Measurements from ENCODE around the gene ANKS3. TPM values are rescaled to one million over a fixed set of nuclear protein-coding genes. Genes with fewer than 3 reads are reported as not detected.

The ANKS3 gene
- total RNA-seq, 1 experiment from 2014 or later, result 25.5 TPM

DNA sequence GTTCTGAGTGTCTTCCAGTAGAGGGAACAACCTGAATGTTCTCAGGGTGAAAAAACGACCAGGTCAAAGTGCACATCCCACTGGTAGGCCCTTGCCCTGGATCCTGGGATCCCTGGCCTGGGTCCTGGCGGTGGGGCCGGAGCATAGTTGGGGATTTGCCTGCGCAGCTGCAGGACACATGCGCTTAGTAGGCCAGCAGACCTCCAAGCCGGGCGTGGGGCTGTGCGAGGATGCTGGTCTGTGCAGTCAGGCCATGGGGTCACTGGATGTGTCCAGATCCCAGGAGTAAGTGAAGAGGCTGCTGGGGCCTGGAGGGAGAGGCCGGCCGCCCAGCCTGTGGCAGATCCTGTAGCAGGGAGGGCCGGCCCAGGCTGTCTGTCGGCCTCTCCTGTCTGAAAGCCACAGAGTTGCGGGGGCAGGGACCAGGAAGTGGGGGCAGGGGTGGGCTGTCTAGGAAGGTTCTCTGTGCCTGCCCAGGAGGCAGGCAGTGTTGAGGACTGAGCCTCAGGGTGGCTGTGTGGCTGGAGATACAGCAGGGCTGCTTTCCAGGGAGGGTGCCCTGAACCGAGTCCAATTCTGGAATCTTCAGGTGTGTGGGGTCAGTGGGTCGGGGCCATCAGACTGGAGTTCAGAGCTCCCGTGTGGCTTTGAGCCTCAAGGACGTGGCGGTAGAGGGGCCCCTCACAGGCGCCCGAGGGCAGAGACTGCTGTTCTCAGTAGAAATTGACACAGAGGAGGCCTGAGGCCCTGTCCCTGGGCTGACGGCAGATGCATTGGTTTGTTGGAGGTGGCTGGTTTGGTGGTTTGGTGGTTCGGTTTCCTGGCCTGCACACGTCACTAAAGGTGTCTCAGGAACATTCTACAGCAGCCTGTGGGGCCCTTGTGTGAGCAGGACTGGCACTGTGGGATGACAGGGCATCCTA is 57.9 kb downstream of the ANKS3 start:
- BruUV-seq (replicated peaks), result no TSS peak
- intact Hi-C loops (cut with micrococcal nuclease), result no loop called here
- Histone ChIP-seq H3K4me2 (ENCODE audit: low read length) (no peak overlapping the region), H4K20me1 (ENCODE audit: insufficient read depth) (no peaks in the 10 kb centered on the region), H2AFZ (ENCODE audit: low read depth, low read length, poor library complexity, severe bottlenecking) (no peak overlapping the region), H3K4me1 (ENCODE audit: control insufficient read depth in 1 of 2, insufficient read depth in 2 of 2, low read length in 2 of 2) (no peaks in the 10 kb centered on the region), H3K9me3 (ENCODE audit: control insufficient read depth in 1 of 2, insufficient read depth in 1 of 2, low read depth in 1 of 2, low read length in 2 of 2) (no peaks in the 10 kb centered on the region), H3K4me3 (replicated peaks in 1 of 2; ENCODE audit: low read depth in 1 of 2, low read length in 2 of 2) (no peak overlapping the region), H3K27ac (ENCODE audit: low read depth, low read length) (no peak overlapping the region), H3K9me2 (ENCODE audit: insufficient read depth) (no peaks in the 10 kb centered on the region), H3K36me3 (ENCODE audit: control insufficient read depth in 1 of 2, insufficient read depth in 2 of 2, low read length in 2 of 2) (peaks cover 0 to 6% of the 10 kb centered on the region in 2 experiments; a peak in 1 of 4 replicates), H3K79me2 (ENCODE audit: insufficient read depth, low read length) (no peaks in the 10 kb centered on the region), H3K27me3 (ENCODE audit: insufficient read depth, low read length) (no peaks in the 10 kb centered on the region), H3K9ac (ENCODE audit: low read length) (no peak overlapping the region)
- DNase-seq (ENCODE audit: low read depth, low spot score), result no peak
- CTCF ChIA-PET, result no interaction called here
- 0 out of 2 replicates have a peak, but pooled peaks have one; percentile 15 for ATAC-seq
- RAD21 ChIA-PET (ENCODE audit: low non-redundant PET in 1 of 2, low total read pairs in 2 of 2, uncharacterized antibody in 2 of 2, unreplicated experiment in 2 of 2), result interaction anchor here in 1 of 2 experiments (0.7 kb wide), 1 partner anchor 267 kb away, joined by 4 read pairs; no protein-coding TSS in a partner anchor
- POLR2A ChIA-PET, result interaction anchor here (0.7 kb wide), 1 partner anchor 353 kb away, joined by 3 read pairs; no protein-coding TSS in a partner anchor
- no peak for TF ChIP-seq JUND (IDR thresholded peaks at IDR 0.05)

DNA sequence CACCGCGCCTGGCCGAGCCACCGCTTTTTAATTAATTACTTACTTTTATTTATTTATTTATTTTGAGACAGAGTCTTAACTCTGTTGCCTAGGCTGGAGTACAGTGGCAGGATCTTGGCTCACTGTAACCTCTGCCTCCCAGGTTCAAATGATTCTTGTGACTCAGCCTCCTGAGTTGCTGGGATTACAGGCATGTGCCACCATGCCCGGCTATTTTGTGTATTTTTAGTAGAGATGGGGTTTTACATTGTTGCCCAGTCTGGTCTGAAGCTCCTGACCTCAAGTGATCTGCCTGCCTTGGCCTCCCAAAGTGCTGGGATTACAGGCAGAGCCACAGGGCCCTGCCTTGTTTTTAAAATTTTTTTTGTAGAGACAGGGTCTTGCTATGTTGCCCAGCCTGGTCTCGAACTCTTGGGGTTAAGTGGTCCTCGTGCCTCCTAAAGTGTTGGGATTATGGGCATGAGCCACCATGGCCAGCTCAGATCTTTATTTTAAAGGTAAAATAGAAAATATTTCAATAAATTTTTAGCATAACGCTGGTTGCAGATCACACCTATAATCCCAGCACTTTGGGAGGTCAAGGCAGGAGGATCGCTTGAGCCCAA is 59.0 kb downstream of the ANKS3 start:
- ChIA-PET CTCF (no interaction called here), POLR2A (interaction anchor here (0.7 kb wide), 1 partner anchor 354 kb away, joined by 3 read pairs; no protein-coding TSS in a partner anchor), RAD21 (ENCODE audit: low non-redundant PET in 1 of 2, low total read pairs in 2 of 2, uncharacterized antibody in 2 of 2, unreplicated experiment in 2 of 2) (no interaction called here)
- Histone ChIP-seq H3K9me3 (ENCODE audit: control insufficient read depth in 1 of 2, insufficient read depth in 1 of 2, low read depth in 1 of 2, low read length in 2 of 2) (no peaks in the 10 kb centered on the region), H3K4me1 (ENCODE audit: control insufficient read depth in 1 of 2, insufficient read depth in 2 of 2, low read length in 2 of 2) (no peaks in the 10 kb centered on the region), H3K36me3 (ENCODE audit: control insufficient read depth in 1 of 2, insufficient read depth in 2 of 2, low read length in 2 of 2) (peaks cover 0 to 6% of the 10 kb centered on the region in 2 experiments; a peak in 1 of 4 replicates), H3K9ac (ENCODE audit: low read length) (no peak overlapping the region), H4K20me1 (ENCODE audit: insufficient read depth) (no peaks in the 10 kb centered on the region), H3K27me3 (ENCODE audit: insufficient read depth, low read length) (no peaks in the 10 kb centered on the region), H3K4me3 (replicated peaks in 1 of 2; ENCODE audit: low read depth in 1 of 2, low read length in 2 of 2) (no peak overlapping the region), H3K27ac (ENCODE audit: low read depth, low read length) (no peak overlapping the region), H3K9me2 (ENCODE audit: insufficient read depth) (no peaks in the 10 kb centered on the region), H3K79me2 (ENCODE audit: insufficient read depth, low read length) (no peaks in the 10 kb centered on the region), H2AFZ (ENCODE audit: low read depth, low read length, poor library complexity, severe bottlenecking) (no peak overlapping the region), H3K4me2 (ENCODE audit: low read length) (no peak overlapping the region)
- DNase-seq (ENCODE audit: low read depth, low spot score) (no peak), ATAC-seq (no peak)
- intact Hi-C loops (cut with micrococcal nuclease), result no loop called here
- no peak for TF ChIP-seq SIN3A (IDR thresholded peaks at IDR 0.05; ENCODE audit: low read depth)
- no peak for TF ChIP-seq EZH2phosphoT487 (IDR thresholded peaks at IDR 0.05; ENCODE audit: borderline replicate concordance)
- no peak for TF ChIP-seq JUND (IDR thresholded peaks at IDR 0.05)
- no peak for TF ChIP-seq YY1 (IDR thresholded peaks at IDR 0.05; ENCODE audit: extremely low read depth, insufficient replicate concordance, low read depth, low read length)
- no peak for TF ChIP-seq SP1 (IDR thresholded peaks at IDR 0.05; ENCODE audit: low read depth)
- TF ChIP-seq ZFX (IDR thresholded peaks at IDR 0.05), result no peak
- TF ChIP-seq POLR2AphosphoS5 (IDR thresholded peaks at IDR 0.05; ENCODE audit: low read depth, low read length), result no peak
- TF ChIP-seq EGR1 (IDR thresholded peaks at IDR 0.05; ENCODE audit: low read depth), result no peak
- TF ChIP-seq CBX3 (IDR thresholded peaks at IDR 0.05; ENCODE audit: low read depth), result no peak
- TF ChIP-seq, protein P1, sequence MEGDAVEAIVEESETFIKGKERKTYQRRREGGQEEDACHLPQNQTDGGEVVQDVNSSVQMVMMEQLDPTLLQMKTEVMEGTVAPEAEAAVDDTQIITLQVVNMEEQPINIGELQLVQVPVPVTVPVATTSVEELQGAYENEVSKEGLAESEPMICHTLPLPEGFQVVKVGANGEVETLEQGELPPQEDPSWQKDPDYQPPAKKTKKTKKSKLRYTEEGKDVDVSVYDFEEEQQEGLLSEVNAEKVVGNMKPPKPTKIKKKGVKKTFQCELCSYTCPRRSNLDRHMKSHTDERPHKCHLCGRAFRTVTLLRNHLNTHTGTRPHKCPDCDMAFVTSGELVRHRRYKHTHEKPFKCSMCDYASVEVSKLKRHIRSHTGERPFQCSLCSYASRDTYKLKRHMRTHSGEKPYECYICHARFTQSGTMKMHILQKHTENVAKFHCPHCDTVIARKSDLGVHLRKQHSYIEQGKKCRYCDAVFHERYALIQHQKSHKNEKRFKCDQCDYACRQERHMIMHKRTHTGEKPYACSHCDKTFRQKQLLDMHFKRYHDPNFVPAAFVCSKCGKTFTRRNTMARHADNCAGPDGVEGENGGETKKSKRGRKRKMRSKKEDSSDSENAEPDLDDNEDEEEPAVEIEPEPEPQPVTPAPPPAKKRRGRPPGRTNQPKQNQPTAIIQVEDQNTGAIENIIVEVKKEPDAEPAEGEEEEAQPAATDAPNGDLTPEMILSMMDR (IDR thresholded peaks at IDR 0.05 in 2 of 3, conservative IDR thresholded peaks at IDR 0.05 in 1 of 3; ENCODE audit: borderline replicate concordance in 1 of 3, insufficient read depth in 1 of 3, low read depth in 2 of 3, low read length in 2 of 3), result no peak
- no peak for TF ChIP-seq EZH2 (IDR thresholded peaks at IDR 0.05)
- TF ChIP-seq ELF1 (IDR thresholded peaks at IDR 0.05; ENCODE audit: borderline replicate concordance, low read depth), result no peak
- no TSS peak for BruUV-seq (replicated peaks)
